ENCODE data around the gene SLC25A1. TPM values are rescaled to one million over a fixed set of nuclear protein-coding genes. Genes with fewer than 3 reads are reported as not detected.

Gene SLC25A1
- total RNA-seq, 1 experiment from 2014 or later, result 151 TPM

- WGBS (ENCODE audit: extremely low coverage, insufficient read length, low lambda C conversion rate), result no CpG with 5 or more reads among the region's 13 CpGs
- H2BK12ac ChIP-seq (ENCODE audit: insufficient read length, low read depth, low read length), result no peak overlapping the region
- no peak overlapping the region for H4K91ac ChIP-seq (ENCODE audit: insufficient read length, low read depth, low read length)
- Mint-ChIP-seq H3K9me3 (no peaks in the 10 kb centered on the region), H3K27ac (no peak overlapping the region), H3K27me3 (ENCODE audit: low read depth) (no peaks in the 10 kb centered on the region; the same call in 1 of the 2 replicates), H3K36me3 (ENCODE audit: insufficient read depth in 1 of 3, low read depth in 3 of 3) (peaks cover 17 to 58% (median 40%) of the 10 kb centered on the region in 3 experiments), H3K4me3 (no peak overlapping the region), H3K4me1 (no peaks in the 10 kb centered on the region; a peak in 1 of 4 replicates)
- no peak overlapping the region for H3K14ac ChIP-seq (ENCODE audit: insufficient read depth, low read length)
- no peak for TF ChIP-seq CTCF (conservative IDR thresholded peaks at IDR 0.05)
- H3K23me2 ChIP-seq (ENCODE audit: insufficient read length, low read depth, low read length, poor library complexity, severe bottlenecking), result no peaks in the 10 kb centered on the region
- H2BK5ac ChIP-seq (ENCODE audit: insufficient read length, low read length), result no peak overlapping the region
- H3T11ph ChIP-seq (ENCODE audit: low read length), result no peak overlapping the region
- no peak overlapping the region for H4K8ac ChIP-seq (replicated peaks; ENCODE audit: insufficient read length, low read depth, low read length)
- no peak overlapping the region for H2AK5ac ChIP-seq (ENCODE audit: insufficient read length, low read length)
- H4K5ac ChIP-seq (ENCODE audit: insufficient read length, low read depth, low read length), result no peak overlapping the region
- no peak overlapping the region for H3K4ac ChIP-seq (ENCODE audit: low read depth, low read length)
- no peak overlapping the region for H3K23ac ChIP-seq (ENCODE audit: insufficient read length, low read depth, low read length)
- no peak overlapping the region for H3K9ac ChIP-seq (ENCODE audit: extremely low read depth, insufficient read length, low read length)
- no peak overlapping the region for H2BK20ac ChIP-seq (ENCODE audit: low read depth, low read length, poor library complexity, severe bottlenecking)
- H3K4me1 ChIP-seq (ENCODE audit: insufficient read depth, low read length), result no peaks in the 10 kb centered on the region
- no peak overlapping the region for H2BK15ac ChIP-seq (ENCODE audit: low read depth, low read length)
- no peak for DNase-seq
- H3K18ac ChIP-seq (ENCODE audit: insufficient read length, low read depth, low read length), result no peak overlapping the region
- no peak overlapping the region for H3K56ac ChIP-seq (ENCODE audit: insufficient read length, low read depth, low read length)
- H2BK120ac ChIP-seq (ENCODE audit: low read depth, low read length, poor library complexity, severe bottlenecking), result no peak overlapping the region
- no peak overlapping the region for H3K27ac ChIP-seq (ENCODE audit: insufficient read length, low read depth, low read length)
- no peak overlapping the region for H3K4me2 ChIP-seq (ENCODE audit: insufficient read depth, insufficient read length, low read length)
- no peaks in the 10 kb centered on the region for H3K79me2 ChIP-seq (ENCODE audit: insufficient read depth, low read length)
- no peaks in the 10 kb centered on the region for H4K20me1 ChIP-seq (ENCODE audit: control insufficient read depth, insufficient read depth, insufficient read length)
- H3K79me1 ChIP-seq (ENCODE audit: insufficient read depth, low read depth, low read length, poor library complexity, severe bottlenecking), result no peaks in the 10 kb centered on the region
- H2AFZ ChIP-seq (ENCODE audit: low read length), result no peak overlapping the region
- H3K9me3 ChIP-seq (ENCODE audit: control insufficient read depth, low read depth, low read length), result no peaks in the 10 kb centered on the region
- no peaks in the 10 kb centered on the region for H3K27me3 ChIP-seq (ENCODE audit: insufficient read depth, low read length)
These were observed 45.0 kb downstream of the SLC25A1 start for GRCh38 chr22:19133561-19133960.

Measured in H9 (cell line).